ENCODE results near the gene FBXO42.

FBXO42 gene

GRCh38 chr1:16235347-16235746 lies 116.9 kb downstream of the FBXO42 start:
- no peaks in the 10 kb centered on the region for H3K27me3 ChIP-seq
- no peaks in the 10 kb centered on the region for H3K9me3 ChIP-seq
- H3K4me1 ChIP-seq: peaks cover 7% of the 10 kb centered on the region
- no peak for DNase-seq
- no peak overlapping the region for H3K4me3 ChIP-seq (ENCODE audit: low read depth, low read length)
- TF ChIP-seq CTCF (IDR thresholded peaks at IDR 0.05; ENCODE audit: low read depth, low read length): no peak
- no peaks in the 10 kb centered on the region for H3K36me3 ChIP-seq

- TF ChIP-seq CTCF (IDR thresholded peaks at IDR 0.05; ENCODE audit: low read depth, low read length): no peak
- H3K36me3 ChIP-seq: no peaks in the 10 kb centered on the region
- DNase-seq: no peak
- no peaks in the 10 kb centered on the region for H3K27me3 ChIP-seq
- no peaks in the 10 kb centered on the region for H3K9me3 ChIP-seq
- H3K4me1 ChIP-seq: peaks cover 7% of the 10 kb centered on the region
- H3K4me3 ChIP-seq (ENCODE audit: low read depth, low read length): no peak overlapping the region
Observed at GRCh38 chr1:16233431-16233830, 118.8 kb downstream of the FBXO42 start.

- peaks cover 4% of the 10 kb centered on the region for H3K4me1 ChIP-seq
- no peaks in the 10 kb centered on the region for H3K36me3 ChIP-seq
- no peaks in the 10 kb centered on the region for H3K9me3 ChIP-seq
- DNase-seq: no peak
- no peak overlapping the region for H3K4me3 ChIP-seq (ENCODE audit: low read depth, low read length)
- H3K27me3 ChIP-seq: no peaks in the 10 kb centered on the region
- no peak for TF ChIP-seq CTCF (IDR thresholded peaks at IDR 0.05; ENCODE audit: low read depth, low read length)
Observed at GRCh38 chr1:16232316-16232710, 120.0 kb downstream of the FBXO42 start.

DNA sequence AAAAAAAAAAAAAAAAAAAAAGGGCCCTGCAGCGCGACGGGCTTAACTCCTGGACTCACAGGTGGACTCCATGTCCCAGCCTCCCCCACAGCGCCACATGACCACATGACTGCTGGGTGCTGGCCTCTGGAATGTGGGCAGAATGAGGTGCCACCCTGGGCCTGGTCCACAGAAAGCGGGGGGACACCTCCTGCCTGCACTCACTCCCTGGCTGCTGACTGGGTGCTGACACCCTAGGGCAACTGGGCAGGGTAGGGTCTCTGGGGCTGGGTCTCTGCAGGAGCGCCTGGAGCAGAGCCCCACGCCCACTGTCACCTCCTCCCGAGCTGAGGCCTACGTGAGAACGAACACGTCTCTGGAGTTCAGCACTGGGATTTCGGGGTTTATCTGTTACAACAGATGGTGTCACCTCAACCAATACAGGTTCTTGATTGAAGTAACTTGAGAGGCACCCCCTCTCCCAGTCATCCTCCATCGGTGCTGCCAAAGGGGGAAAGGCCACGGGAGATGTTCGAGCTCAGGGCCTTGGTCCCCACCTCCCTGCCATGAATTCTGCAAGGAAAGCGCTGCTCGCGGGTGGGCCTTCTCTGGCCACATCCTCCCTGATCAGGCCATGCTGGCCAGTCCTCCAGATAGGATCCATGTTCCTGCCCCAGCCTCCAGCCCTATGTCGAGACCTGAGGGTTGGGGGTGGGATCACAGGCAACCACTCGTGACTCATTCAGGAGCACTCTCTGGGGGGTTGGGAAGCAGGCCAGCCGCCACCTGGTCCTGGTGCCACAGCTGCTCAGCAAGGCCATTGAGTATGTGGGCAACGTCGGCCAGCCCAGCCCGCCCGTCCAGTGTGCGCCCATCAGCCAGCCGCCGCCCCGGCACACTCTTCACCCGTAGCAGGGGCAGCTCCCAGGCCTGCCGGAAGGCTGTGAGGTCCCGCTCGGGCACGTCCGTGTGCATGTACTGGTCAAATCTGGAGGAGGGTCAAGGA lies 120.7 kb downstream of the FBXO42 start:
- no peaks in the 10 kb centered on the region for H3K9me3 ChIP-seq
- no peak overlapping the region for H3K4me3 ChIP-seq (ENCODE audit: low read depth, low read length)
- TF ChIP-seq CTCF (IDR thresholded peaks at IDR 0.05; ENCODE audit: low read depth, low read length): no peak
- DNase-seq: peak; percentile 32
- no peaks in the 10 kb centered on the region for H3K36me3 ChIP-seq
- peaks cover 3% of the 10 kb centered on the region; the same call in 1 of the 2 replicates for H3K4me1 ChIP-seq
- no peaks in the 10 kb centered on the region for H3K27me3 ChIP-seq

DNA sequence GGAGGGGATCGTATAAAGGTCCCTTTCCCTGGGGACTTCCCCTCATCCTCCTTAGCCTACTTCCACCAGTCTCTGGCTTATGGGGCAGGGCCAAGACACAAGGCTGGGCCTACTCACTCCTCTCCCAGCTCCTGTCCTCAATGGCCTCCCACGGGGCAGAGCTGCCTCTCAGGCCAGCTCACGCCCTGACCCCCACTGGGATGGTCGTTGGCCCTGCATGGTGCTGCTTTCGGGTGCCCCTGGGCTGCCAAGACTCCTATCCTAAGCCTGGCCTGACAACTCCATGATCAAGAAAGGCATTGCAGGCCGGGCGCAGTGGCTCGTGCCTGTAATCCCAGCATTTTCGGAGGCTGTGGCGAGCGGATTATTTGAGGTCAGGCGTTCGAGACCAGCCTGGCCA lies 121.5 kb downstream of the FBXO42 start:
- H3K27me3 ChIP-seq: no peaks in the 10 kb centered on the region
- peaks cover 3% of the 10 kb centered on the region; the same call in 1 of the 2 replicates for H3K4me1 ChIP-seq
- TF ChIP-seq CTCF (IDR thresholded peaks at IDR 0.05; ENCODE audit: low read depth, low read length): no peak

More for the DNA sequence above, 121.5 kb downstream of the FBXO42 start:
- H3K36me3 ChIP-seq: no peaks in the 10 kb centered on the region
- no peak for DNase-seq
- no peak overlapping the region for H3K4me3 ChIP-seq (ENCODE audit: low read depth, low read length)
- no peaks in the 10 kb centered on the region for H3K9me3 ChIP-seq

All from BE2C (cell line).